ENCODE data around the gene MLH3.

DNA sequence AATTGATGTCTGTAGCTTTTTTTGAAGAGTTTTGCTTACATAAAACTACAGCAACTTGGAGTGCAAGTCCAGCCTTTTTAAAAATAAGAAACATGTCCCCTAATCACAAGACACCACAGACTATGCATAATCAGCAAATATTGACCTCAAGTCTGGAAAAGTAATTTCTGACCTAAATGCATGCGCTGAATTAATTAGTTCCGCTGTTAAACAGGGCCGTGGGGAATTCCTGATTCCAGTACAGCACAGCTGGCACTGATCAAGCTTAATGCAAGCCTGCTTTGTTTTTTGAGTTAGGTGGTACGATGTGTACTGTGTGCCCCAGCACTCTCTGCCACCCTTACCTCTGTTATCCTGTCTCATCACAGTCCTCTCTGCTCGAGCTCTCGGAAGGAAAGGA is 9.2 kb downstream of the MLH3 start:
- TF ChIP-seq, protein P1, sequence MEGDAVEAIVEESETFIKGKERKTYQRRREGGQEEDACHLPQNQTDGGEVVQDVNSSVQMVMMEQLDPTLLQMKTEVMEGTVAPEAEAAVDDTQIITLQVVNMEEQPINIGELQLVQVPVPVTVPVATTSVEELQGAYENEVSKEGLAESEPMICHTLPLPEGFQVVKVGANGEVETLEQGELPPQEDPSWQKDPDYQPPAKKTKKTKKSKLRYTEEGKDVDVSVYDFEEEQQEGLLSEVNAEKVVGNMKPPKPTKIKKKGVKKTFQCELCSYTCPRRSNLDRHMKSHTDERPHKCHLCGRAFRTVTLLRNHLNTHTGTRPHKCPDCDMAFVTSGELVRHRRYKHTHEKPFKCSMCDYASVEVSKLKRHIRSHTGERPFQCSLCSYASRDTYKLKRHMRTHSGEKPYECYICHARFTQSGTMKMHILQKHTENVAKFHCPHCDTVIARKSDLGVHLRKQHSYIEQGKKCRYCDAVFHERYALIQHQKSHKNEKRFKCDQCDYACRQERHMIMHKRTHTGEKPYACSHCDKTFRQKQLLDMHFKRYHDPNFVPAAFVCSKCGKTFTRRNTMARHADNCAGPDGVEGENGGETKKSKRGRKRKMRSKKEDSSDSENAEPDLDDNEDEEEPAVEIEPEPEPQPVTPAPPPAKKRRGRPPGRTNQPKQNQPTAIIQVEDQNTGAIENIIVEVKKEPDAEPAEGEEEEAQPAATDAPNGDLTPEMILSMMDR (IDR thresholded peaks at IDR 0.05): no peak
- TF ChIP-seq POLR2AphosphoS5 (IDR thresholded peaks at IDR 0.05) (no peak), POLR2A (IDR thresholded peaks at IDR 0.05) (no peak)
